Body of pancreas (tissue), 4 donors: ENCODE measurements around the gene MED31.

Source experiments
- CTCF ChIP-seq, 7 experiments: fragments of 450-650 bp in 4 of 7; fragments of 200-600 bp in 3 of 7; sonication (generic) in 3 of 7; IDR thresholded peaks; one replicate each; pipeline ENCODE4 v1.5.1; 2016 to 2019; ENCODE audit warnings: antibody characterized with exemption in 7 of 7
- POLR2A ChIP-seq, 3 donors: fragments of 450-650 bp; IDR thresholded peaks; one replicate each; pipeline ENCODE4 v1.6.1; 2016; ENCODE audit warnings: antibody characterized with exemption in 3 of 3, mild to moderate bottlenecking in 2 of 3

- TF ChIP-seq CTCF (IDR thresholded peaks at IDR 0.05), result no peak
- no peak for TF ChIP-seq POLR2A (IDR thresholded peaks at IDR 0.05)
Measured at GRCh38 chr17:6668727-6669425, 17.5 kb upstream of the MED31 start.
